Measurements from ENCODE around the gene PSENEN. TPM values are rescaled to one million over a fixed set of nuclear protein-coding genes. Genes with fewer than 3 reads are reported as not detected.
A peak's percentile ranks its signal among the peaks of the same experiment; 100 is the strongest.

PSENEN gene
- total and polyA plus RNA-seq, 2 donors from 2014 or later: 84.0 to 185 TPM

- FAIRE-seq (no peak), DNase-seq (no peak)
- Histone ChIP-seq H3K27ac (ENCODE audit: low read depth in 2 of 2, low read length in 2 of 2) (no peak overlapping the region), H3K9me3 (ENCODE audit: control insufficient read depth in 2 of 3, insufficient read depth in 1 of 3, low read length in 3 of 3) (no peaks in the 10 kb centered on the region), H3K9ac (ENCODE audit: low read length in 3 of 3) (no peak overlapping the region), H3K27me3 (ENCODE audit: control insufficient read depth, insufficient read depth, low read length) (no peaks in the 10 kb centered on the region), H3K36me3 (ENCODE audit: control insufficient read depth in 2 of 3, insufficient read depth in 3 of 3, low read length in 3 of 3) (peaks cover 2 to 45% (median 24%) of the 10 kb centered on the region in 3 donors), H3K4me1 (ENCODE audit: control insufficient read depth in 2 of 3, insufficient read depth in 2 of 3, low read depth in 1 of 3, low read length in 3 of 3) (peaks cover 0 to 3% (median 0%) of the 10 kb centered on the region in 3 donors), H3K4me3 (ENCODE audit: low read length in 3 of 3) (no peak overlapping the region)
- intact Hi-C loops (cut with DNase I): no loop called here
- TF ChIP-seq CTCF (IDR thresholded peaks at IDR 0.05; ENCODE audit: borderline replicate concordance, extremely low read depth, insufficient read depth): no peak
Measured at GRCh38 chr19:35734889-35735288, 10.6 kb upstream of the PSENEN start.

- DNase-seq: peak in 1 of 5 donors; percentile 73
- intact Hi-C loops (cut with DNase I): no loop called here
- H3K4me3 ChIP-seq (ENCODE audit: low read length in 3 of 3): no peak overlapping the region
- H3K36me3 ChIP-seq (ENCODE audit: control insufficient read depth in 2 of 3, insufficient read depth in 3 of 3, low read length in 3 of 3): peaks cover 2 to 22% (median 11%) of the 10 kb centered on the region in 3 donors
- FAIRE-seq: no peak
- no peaks in the 10 kb centered on the region for H3K27me3 ChIP-seq (ENCODE audit: control insufficient read depth, insufficient read depth, low read length)
- no peak overlapping the region for H3K27ac ChIP-seq (ENCODE audit: low read depth in 2 of 2, low read length in 2 of 2)
- H3K9ac ChIP-seq (ENCODE audit: low read length in 3 of 3): no peak overlapping the region
- H3K9me3 ChIP-seq (ENCODE audit: control insufficient read depth in 2 of 3, insufficient read depth in 1 of 3, low read length in 3 of 3): no peaks in the 10 kb centered on the region
- peak; percentile 25 for TF ChIP-seq CTCF (IDR thresholded peaks at IDR 0.05; ENCODE audit: borderline replicate concordance, extremely low read depth, insufficient read depth)
- H3K4me1 ChIP-seq (ENCODE audit: control insufficient read depth in 2 of 3, insufficient read depth in 2 of 3, low read depth in 1 of 3, low read length in 3 of 3): peaks cover 0 to 8% (median 0%) of the 10 kb centered on the region in 3 donors
Measured at GRCh38 chr19:35736913-35737886, 8.3 kb upstream of the PSENEN start.

- peak in 2 of 5 donors; percentile 56 to 78 for DNase-seq
- Histone ChIP-seq H3K9ac (ENCODE audit: low read length in 3 of 3) (no peak overlapping the region), H3K27me3 (ENCODE audit: control insufficient read depth, insufficient read depth, low read length) (no peaks in the 10 kb centered on the region), H3K4me3 (ENCODE audit: low read length in 3 of 3) (no peak overlapping the region), H3K9me3 (ENCODE audit: control insufficient read depth in 2 of 3, insufficient read depth in 1 of 3, low read length in 3 of 3) (no peaks in the 10 kb centered on the region), H3K27ac (ENCODE audit: low read depth in 2 of 2, low read length in 2 of 2) (no peak overlapping the region), H3K36me3 (ENCODE audit: control insufficient read depth in 2 of 3, insufficient read depth in 3 of 3, low read length in 3 of 3) (peaks cover 2 to 21% (median 11%) of the 10 kb centered on the region in 3 donors), H3K4me1 (ENCODE audit: control insufficient read depth in 2 of 3, insufficient read depth in 2 of 3, low read depth in 1 of 3, low read length in 3 of 3) (peaks cover 0 to 8% (median 0%) of the 10 kb centered on the region in 3 donors)
- intact Hi-C loops (cut with DNase I): no loop called here
- no peak for FAIRE-seq
- no peak for TF ChIP-seq CTCF (IDR thresholded peaks at IDR 0.05; ENCODE audit: borderline replicate concordance, extremely low read depth, insufficient read depth)
Measured at GRCh38 chr19:35738021-35738886, 7.2 kb upstream of the PSENEN start.
